Tibial nerve (tissue), 3 donors: ENCODE measurements around the gene TRIP13.

Experiments used
- POLR2A ChIP-seq, 2 donors: fragments of 450-650 bp; IDR thresholded peaks; one replicate each; pipeline ENCODE4 v1.6.1; 2017; ENCODE audit warnings: antibody characterized with exemption in 2 of 2, mild to moderate bottlenecking in 2 of 2, moderate library complexity in 2 of 2
- TF ChIP-seq, protein P1 (sequence below), 5 experiments: fragments of 200-600 bp in 3 of 5; fragments of 450-650 bp in 2 of 5; sonication (generic) in 3 of 5; IDR thresholded peaks; one replicate each; pipeline ENCODE4 v1.5.1; 2016 to 2019; ENCODE audit warnings: antibody characterized with exemption in 5 of 5, mild to moderate bottlenecking in 3 of 5, moderate library complexity in 2 of 5

DNA sequence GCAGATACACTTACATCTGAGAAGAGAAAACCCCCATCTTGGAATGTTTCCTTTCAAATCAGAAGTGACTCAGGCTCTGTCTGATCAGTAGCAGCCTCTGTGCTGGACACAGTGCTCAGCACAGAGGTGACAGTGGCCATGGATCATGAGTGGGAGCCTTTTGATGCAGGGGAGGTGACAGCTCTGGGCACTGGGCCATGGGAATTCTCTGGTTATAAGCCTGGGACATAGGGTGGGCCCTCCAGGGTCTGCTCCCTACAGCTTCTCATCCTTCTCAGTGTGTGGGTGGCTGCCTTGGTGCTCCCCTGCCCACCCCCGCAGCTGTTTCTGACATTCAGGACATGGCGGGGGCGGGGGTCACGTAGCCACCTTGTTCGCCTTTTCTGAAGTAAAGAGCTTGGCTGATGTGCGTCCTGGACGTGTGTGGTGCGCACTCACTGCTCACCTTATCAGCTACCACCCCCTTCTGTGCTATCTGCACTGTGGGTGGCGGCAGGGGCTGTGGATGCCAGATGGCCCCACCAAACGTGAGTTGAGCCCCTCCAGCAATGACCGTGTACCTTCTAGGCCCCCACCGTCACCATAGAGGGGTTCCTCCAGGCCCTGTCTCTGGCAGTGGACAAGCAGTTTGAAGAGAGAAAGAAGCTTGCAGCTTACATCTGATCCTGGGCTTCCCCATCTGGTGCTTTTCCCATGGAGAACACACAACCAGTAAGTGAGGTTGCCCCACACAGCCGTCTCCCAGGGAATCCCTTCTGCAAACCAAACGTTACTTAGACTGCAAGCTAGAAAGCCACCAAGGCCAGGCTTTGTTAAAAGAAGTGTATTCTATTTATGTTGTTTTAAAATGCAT lies 24.0 kb downstream of the TRIP13 start:
- no peak for TF ChIP-seq POLR2A (IDR thresholded peaks at IDR 0.05)
- TF ChIP-seq, protein P1, sequence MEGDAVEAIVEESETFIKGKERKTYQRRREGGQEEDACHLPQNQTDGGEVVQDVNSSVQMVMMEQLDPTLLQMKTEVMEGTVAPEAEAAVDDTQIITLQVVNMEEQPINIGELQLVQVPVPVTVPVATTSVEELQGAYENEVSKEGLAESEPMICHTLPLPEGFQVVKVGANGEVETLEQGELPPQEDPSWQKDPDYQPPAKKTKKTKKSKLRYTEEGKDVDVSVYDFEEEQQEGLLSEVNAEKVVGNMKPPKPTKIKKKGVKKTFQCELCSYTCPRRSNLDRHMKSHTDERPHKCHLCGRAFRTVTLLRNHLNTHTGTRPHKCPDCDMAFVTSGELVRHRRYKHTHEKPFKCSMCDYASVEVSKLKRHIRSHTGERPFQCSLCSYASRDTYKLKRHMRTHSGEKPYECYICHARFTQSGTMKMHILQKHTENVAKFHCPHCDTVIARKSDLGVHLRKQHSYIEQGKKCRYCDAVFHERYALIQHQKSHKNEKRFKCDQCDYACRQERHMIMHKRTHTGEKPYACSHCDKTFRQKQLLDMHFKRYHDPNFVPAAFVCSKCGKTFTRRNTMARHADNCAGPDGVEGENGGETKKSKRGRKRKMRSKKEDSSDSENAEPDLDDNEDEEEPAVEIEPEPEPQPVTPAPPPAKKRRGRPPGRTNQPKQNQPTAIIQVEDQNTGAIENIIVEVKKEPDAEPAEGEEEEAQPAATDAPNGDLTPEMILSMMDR (IDR thresholded peaks at IDR 0.05) = no peak
